PFSK-1 (cell line): ENCODE data around the gene FYB2.

ENCODE experiments used
- FOXP2 ChIP-seq: optimal IDR thresholded peaks from 2 replicates; pipeline ENCODE3; 2011; ENCODE audit warnings: borderline replicate concordance, control low read depth, inconsistent platforms; ENCODE audit not compliant: insufficient read depth; ENCODE audit errors: extremely low read length, extremely low read depth
- POLR2AphosphoS5 ChIP-seq: IDR thresholded peaks from 2 replicates; pipeline ENCODE4 v1.6.1; 2012; ENCODE audit warnings: low read depth, mild to moderate bottlenecking, control low read depth, low read length, moderate library complexity
- SIN3A ChIP-seq: IDR thresholded peaks from 2 replicates; pipeline ENCODE4 v1.6.1; 2012; ENCODE audit warnings: mild to moderate bottlenecking, low read length, moderate library complexity, borderline replicate concordance; ENCODE audit not compliant: insufficient read depth
- TAF1 ChIP-seq: IDR thresholded peaks from 2 replicates; pipeline ENCODE4 v1.6.1; 2012; ENCODE audit warnings: low read length, control low read depth, borderline replicate concordance; ENCODE audit not compliant: insufficient read depth
- TF ChIP-seq, protein P1 (sequence below), 2 experiments: IDR thresholded peaks; 2 replicates each; pipeline versions ENCODE4 v1.6.1 to v1.8.0; 2011 to 2012; ENCODE audit warnings: low read depth in 2 of 2, low read length in 2 of 2, control low read depth in 1 of 2, inconsistent platforms in 1 of 2, mild to moderate bottlenecking in 1 of 2, moderate library complexity in 1 of 2; ENCODE audit not compliant: insufficient read depth in 1 of 2

DNA sequence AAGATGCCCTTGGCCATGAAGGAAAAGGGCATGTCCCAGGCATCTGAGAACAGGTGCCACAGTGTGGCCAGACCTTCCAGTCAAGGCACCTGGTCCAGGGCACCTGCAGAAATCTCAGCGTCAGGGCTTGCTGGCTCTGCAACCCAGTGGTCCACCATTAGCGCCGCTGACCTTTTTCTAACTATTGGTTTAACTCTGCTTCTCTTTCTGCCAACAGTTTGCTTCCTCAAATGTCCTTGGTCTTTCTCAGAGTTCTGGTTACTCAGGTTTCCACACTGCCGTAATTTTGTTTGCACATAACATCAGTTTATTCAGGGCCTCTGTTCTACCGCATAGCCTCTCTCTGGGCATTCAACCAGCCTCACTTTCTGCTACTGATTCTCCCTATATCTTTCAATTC lies 16.5 kb upstream of the FYB2 start:
- TF ChIP-seq TAF1 (no peak), SIN3A (no peak), POLR2AphosphoS5 (no peak), FOXP2 (no peak)
- TF ChIP-seq, protein P1, sequence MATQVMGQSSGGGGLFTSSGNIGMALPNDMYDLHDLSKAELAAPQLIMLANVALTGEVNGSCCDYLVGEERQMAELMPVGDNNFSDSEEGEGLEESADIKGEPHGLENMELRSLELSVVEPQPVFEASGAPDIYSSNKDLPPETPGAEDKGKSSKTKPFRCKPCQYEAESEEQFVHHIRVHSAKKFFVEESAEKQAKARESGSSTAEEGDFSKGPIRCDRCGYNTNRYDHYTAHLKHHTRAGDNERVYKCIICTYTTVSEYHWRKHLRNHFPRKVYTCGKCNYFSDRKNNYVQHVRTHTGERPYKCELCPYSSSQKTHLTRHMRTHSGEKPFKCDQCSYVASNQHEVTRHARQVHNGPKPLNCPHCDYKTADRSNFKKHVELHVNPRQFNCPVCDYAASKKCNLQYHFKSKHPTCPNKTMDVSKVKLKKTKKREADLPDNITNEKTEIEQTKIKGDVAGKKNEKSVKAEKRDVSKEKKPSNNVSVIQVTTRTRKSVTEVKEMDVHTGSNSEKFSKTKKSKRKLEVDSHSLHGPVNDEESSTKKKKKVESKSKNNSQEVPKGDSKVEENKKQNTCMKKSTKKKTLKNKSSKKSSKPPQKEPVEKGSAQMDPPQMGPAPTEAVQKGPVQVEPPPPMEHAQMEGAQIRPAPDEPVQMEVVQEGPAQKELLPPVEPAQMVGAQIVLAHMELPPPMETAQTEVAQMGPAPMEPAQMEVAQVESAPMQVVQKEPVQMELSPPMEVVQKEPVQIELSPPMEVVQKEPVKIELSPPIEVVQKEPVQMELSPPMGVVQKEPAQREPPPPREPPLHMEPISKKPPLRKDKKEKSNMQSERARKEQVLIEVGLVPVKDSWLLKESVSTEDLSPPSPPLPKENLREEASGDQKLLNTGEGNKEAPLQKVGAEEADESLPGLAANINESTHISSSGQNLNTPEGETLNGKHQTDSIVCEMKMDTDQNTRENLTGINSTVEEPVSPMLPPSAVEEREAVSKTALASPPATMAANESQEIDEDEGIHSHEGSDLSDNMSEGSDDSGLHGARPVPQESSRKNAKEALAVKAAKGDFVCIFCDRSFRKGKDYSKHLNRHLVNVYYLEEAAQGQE (IDR thresholded peaks at IDR 0.05; ENCODE audit: insufficient read depth in 1 of 2, low read depth in 2 of 2, low read length in 2 of 2) = no peak
